ENCODE results near the gene THUMPD1.

DNA sequence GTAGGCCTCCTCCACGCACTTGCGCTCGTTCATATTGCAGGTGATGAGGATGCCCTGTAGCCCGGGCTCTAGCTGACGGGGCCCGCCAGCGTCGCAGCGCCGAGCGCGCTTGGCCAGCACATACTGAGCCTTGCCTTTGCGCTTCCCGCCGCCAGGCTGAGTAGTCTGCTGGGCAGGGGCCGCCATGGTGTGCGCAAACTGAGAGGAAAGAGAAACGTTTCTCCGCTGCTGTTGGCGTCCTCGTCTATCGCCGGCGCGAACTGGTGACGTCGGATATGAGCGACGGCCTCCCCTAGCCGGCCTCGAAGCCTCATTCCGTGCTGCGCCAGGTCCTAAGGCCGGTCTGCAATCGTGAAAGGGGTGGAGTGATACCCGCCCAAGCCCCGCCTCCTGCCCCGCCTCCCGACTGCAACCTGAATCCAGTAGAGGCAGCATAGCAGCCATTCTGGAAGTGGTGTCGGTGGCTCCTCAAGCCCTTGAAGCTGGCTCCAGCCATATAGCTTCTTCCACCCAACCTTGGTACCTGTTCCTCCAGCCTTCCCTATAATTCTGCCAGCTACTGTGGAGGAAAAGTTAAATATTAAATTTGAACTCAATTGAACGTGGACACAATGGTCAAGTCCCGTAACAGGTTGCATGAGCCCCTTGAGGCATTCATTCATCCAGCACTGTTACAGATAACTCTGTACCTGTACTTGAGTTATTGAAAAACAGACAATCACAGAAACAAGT lies at the start of gene THUMPD1:
- TF ChIP-seq, protein P1, sequence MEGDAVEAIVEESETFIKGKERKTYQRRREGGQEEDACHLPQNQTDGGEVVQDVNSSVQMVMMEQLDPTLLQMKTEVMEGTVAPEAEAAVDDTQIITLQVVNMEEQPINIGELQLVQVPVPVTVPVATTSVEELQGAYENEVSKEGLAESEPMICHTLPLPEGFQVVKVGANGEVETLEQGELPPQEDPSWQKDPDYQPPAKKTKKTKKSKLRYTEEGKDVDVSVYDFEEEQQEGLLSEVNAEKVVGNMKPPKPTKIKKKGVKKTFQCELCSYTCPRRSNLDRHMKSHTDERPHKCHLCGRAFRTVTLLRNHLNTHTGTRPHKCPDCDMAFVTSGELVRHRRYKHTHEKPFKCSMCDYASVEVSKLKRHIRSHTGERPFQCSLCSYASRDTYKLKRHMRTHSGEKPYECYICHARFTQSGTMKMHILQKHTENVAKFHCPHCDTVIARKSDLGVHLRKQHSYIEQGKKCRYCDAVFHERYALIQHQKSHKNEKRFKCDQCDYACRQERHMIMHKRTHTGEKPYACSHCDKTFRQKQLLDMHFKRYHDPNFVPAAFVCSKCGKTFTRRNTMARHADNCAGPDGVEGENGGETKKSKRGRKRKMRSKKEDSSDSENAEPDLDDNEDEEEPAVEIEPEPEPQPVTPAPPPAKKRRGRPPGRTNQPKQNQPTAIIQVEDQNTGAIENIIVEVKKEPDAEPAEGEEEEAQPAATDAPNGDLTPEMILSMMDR (IDR thresholded peaks at IDR 0.05; ENCODE audit: extremely low read depth in 1 of 2, insufficient read depth in 1 of 2, low read depth in 1 of 2, low read length in 2 of 2), result peak; percentile 9 to 25
- TF ChIP-seq POLR2A (IDR thresholded peaks at IDR 0.05; ENCODE audit: low read depth, low read length) (peak; percentile 69), FOS (IDR thresholded peaks at IDR 0.05; ENCODE audit: borderline replicate concordance, insufficient read depth, low read length) (no peak), MYC (IDR thresholded peaks at IDR 0.05; ENCODE audit: low read depth, low read length) (no peak), EZH2 (IDR thresholded peaks at IDR 0.05; ENCODE audit: borderline replicate concordance, low read depth, low read length, severe bottlenecking) (no peak), JUN (IDR thresholded peaks at IDR 0.05; ENCODE audit: borderline replicate concordance, insufficient read depth, insufficient read length, low read depth) (no peak)

All from endothelial cell of umbilical vein (primary cell).